Upper lobe of left lung (tissue), 6 donors: ENCODE results near the gene PCDHB15. TPM values are rescaled to one million over a fixed set of nuclear protein-coding genes. Genes with fewer than 3 reads are reported as not detected.
"Not testable (repeated sequence)": the region's sequence is repeated elsewhere in the genome, so short reads cannot be mapped to it uniquely, and the experiment has no call there.

ENCODE experiments used
- ATAC-seq, 2 donors: fragments of 200-7000 bp; cut with Tn5 transposase; one replicate each; pipeline ENCODE4 v1.9.1; 2022; ENCODE audit warnings: mild to moderate bottlenecking in 2 of 2, moderate library complexity in 2 of 2; ENCODE audit not compliant: low FRiP score in 2 of 2
- DNase-seq, 2 donors: peaks; one replicate each; pipeline ENCODE4 v3.0.0-alpha.2; 2019 to 2020
- H3K27ac ChIP-seq, 4 donors: fragments of 200-600 bp; sonication (generic); one replicate each; pipeline ENCODE4 v1.5.1; 2016 to 2019
- H3K27me3 ChIP-seq, 4 donors: fragments of 200-600 bp; sonication (generic); one replicate each; pipeline ENCODE4 v1.5.1; 2017 to 2019
- H3K36me3 ChIP-seq, 4 donors: fragments of 200-600 bp; sonication (generic); one replicate each; pipeline ENCODE4 v1.5.1; 2016 to 2019
- H3K4me1 ChIP-seq, 4 donors: fragments of 200-600 bp; sonication (generic); one replicate each; pipeline ENCODE4 v1.5.1; 2018 to 2019
- H3K4me3 ChIP-seq, 4 donors: fragments of 200-600 bp; sonication (generic); one replicate each; pipeline ENCODE4 v1.5.1; 2017 to 2019; ENCODE audit warnings: mild to moderate bottlenecking in 2 of 4, moderate library complexity in 1 of 4
- H3K9me3 ChIP-seq, 4 donors: fragments of 200-600 bp; sonication (generic); one replicate each; pipeline ENCODE4 v1.5.1; 2018 to 2019
- EP300 ChIP-seq, 4 donors: sonication (generic); formaldehyde crosslinking; IDR thresholded peaks; one replicate each; pipeline ENCODE4 v1.5.1; 2017; ENCODE audit warnings: antibody characterized with exemption in 4 of 4, control low read depth in 2 of 4
- POLR2A ChIP-seq, 4 donors: fragments of 450-650 bp; IDR thresholded peaks; one replicate each; pipeline ENCODE4 v1.5.1; 2016 to 2017; ENCODE audit warnings: antibody characterized with exemption in 4 of 4, mild to moderate bottlenecking in 2 of 4
- POLR2AphosphoS5 ChIP-seq, 2 donors: sonication (generic); formaldehyde crosslinking; IDR thresholded peaks; one replicate each; pipeline ENCODE4 v1.5.1; 2017; ENCODE audit warnings: antibody characterized with exemption in 2 of 2
- WGBS, 2 donors: methylation state at CpG; one replicate each; pipeline ENCODE4 v1.1.5; 2017 to 2018; 5-methylcytosine and 5-hydroxymethylcytosine counted together
- total RNA-seq, 6 donors: library from RNA; depleted of rRNA in 4 of 6; stranded (reverse); fragments of >200 nt in 4 of 6; gene quantifications; one replicate each; pipeline versions ENCODE4 v1.1.0 to v1.2.1, GENCODE V29; 2016 to 2021
- TF ChIP-seq, protein P1 (sequence below), 6 experiments: fragments of 450-650 bp in 4 of 6; fragments of 200-600 bp in 2 of 6; sonication (generic) in 2 of 6; IDR thresholded peaks; one replicate each; pipeline ENCODE4 v1.5.1; 2016 to 2019; ENCODE audit warnings: antibody characterized with exemption in 6 of 6
- donor health status: DM: no; HTN: no; CAD: no; lungs with moderate emphysema.
- donor health status: DM: no; HTN: yes; CAD: no; lungs with severe emphysema.

The PCDHB15 gene
- total RNA-seq, 6 donors from 2014 or later, result 1.4 to 4.2 (median 2.6) TPM

DNA sequence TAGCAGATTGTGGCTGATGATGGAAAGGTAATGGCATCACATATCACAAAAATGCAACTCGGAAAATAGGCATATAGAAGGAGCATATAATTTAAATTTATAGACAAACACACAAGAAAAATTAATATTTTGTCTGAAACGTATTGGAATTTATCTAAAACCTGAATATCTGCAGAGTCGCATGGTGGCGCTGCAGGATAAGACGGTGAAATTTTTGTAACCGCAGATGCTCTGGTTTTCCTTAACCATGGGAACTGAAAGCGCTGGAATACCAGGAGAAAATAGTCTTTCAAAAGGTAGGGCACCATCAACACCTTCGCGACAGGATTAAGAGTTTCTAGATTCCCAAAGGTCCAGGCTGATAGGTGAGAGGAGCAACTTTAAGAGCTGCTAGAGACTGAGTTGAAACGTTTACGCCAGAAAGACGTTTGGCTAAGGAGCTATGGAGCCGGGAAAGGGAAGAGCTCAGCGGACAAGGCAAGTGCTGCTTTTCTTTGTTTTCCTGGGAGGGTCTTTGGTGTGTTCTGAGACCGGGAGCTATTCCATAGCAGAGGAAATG lies 11.0 kb upstream of the PCDHB15 start:
- 6% methylated on average over 15 of the region's 15 CpGs for WGBS, 2 donors
- Histone ChIP-seq H3K36me3 (no peaks in the 10 kb centered on the region), H3K27ac (no peak overlapping the region), H3K4me1 (no peaks in the 10 kb centered on the region), H3K9me3 (peaks cover 38 to 87% (median 73%) of the 10 kb centered on the region in 4 donors), H3K27me3 (no peaks in the 10 kb centered on the region), H3K4me3 (peak overlapping the region in 2 of 4 donors; percentile 2 to 9)
- ATAC-seq (no peak), DNase-seq (no peak)
- no peak for TF ChIP-seq EP300 (IDR thresholded peaks at IDR 0.05)
- TF ChIP-seq POLR2AphosphoS5 (IDR thresholded peaks at IDR 0.05), result no peak
- TF ChIP-seq POLR2A (IDR thresholded peaks at IDR 0.05), result no peak
- TF ChIP-seq, protein P1, sequence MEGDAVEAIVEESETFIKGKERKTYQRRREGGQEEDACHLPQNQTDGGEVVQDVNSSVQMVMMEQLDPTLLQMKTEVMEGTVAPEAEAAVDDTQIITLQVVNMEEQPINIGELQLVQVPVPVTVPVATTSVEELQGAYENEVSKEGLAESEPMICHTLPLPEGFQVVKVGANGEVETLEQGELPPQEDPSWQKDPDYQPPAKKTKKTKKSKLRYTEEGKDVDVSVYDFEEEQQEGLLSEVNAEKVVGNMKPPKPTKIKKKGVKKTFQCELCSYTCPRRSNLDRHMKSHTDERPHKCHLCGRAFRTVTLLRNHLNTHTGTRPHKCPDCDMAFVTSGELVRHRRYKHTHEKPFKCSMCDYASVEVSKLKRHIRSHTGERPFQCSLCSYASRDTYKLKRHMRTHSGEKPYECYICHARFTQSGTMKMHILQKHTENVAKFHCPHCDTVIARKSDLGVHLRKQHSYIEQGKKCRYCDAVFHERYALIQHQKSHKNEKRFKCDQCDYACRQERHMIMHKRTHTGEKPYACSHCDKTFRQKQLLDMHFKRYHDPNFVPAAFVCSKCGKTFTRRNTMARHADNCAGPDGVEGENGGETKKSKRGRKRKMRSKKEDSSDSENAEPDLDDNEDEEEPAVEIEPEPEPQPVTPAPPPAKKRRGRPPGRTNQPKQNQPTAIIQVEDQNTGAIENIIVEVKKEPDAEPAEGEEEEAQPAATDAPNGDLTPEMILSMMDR (IDR thresholded peaks at IDR 0.05), result no peak

DNA sequence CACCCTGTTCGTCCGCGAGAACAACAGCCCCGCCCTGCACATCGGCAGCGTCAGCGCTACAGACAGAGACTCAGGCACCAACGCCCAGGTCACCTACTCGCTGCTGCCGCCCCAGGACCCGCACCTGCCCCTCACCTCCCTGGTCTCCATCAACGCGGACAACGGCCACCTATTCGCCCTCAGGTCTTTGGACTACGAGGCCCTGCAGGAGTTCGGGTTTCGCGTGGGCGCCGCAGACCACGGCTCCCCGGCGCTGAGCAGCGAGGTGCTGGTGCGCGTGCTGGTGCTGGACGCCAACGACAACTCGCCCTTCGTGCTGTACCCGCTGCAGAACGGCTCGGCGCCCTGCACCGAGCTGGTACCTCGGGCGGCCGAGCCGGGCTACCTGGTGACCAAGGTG lies 9.3 kb upstream of the PCDHB15 start:
- not testable (repeated sequence) for H3K4me1 ChIP-seq, H3K4me3 ChIP-seq, H3K36me3 ChIP-seq, H3K27me3 ChIP-seq, DNase-seq, H3K27ac ChIP-seq, ATAC-seq
- H3K9me3 ChIP-seq, result peaks cover 44 to 95% (median 82%) of the 10 kb centered on the region in 4 donors
- 26 to 29% methylated on average over 4 to 40 of the region's 40 CpGs for WGBS, 2 donors

DNA sequence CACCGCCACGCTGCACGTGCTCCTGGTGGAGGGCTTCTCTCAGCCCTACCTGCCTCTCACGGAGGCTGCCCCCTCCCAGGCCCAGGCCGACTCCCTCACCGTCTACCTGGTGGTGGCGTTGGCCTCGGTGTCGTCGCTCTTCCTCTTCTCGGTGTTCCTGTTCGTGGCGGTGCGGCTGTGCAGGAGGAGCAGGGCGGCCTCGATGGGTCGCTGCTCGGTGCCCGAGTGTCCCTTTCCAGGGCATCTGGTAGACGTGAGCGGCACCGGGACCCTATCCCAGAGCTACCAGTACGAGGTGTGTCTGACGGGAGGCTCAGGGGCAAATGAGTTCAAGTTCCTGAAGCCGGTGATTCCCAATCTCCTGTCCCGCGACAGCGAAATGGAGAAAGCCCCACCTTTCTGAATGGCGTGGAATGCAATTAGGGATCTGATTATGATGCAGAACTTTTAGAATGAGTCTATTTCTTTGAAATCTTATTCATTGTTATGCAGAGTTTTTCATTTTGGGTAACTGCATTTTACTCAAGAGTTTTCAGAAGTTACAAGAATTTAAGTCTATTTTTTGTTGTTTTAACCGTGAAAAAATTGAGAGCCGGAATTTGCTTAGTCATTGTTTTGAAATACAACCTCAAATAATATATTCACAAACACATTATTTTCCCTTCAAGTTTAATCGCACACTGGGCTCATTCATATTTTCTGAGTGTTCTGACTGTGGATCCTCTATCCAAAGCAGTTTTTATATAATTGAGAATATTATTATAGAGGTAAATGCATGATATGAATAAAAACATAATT lies 8.5 kb upstream of the PCDHB15 start:
- H3K27me3 ChIP-seq, result no peaks in the 10 kb centered on the region
- H3K4me3 ChIP-seq, result no peak overlapping the region
- peak in 1 of 2 donors; percentile 58 for DNase-seq
- H3K27ac ChIP-seq, result no peak overlapping the region
- 21 to 27% methylated on average over 16 to 22 of the region's 32 CpGs for WGBS, 2 donors
- H3K4me1 ChIP-seq, result no peaks in the 10 kb centered on the region
- H3K36me3 ChIP-seq, result no peaks in the 10 kb centered on the region
- no peak for TF ChIP-seq POLR2AphosphoS5 (IDR thresholded peaks at IDR 0.05)
- TF ChIP-seq, protein P1 (IDR thresholded peaks at IDR 0.05), result no peak
- TF ChIP-seq POLR2A (IDR thresholded peaks at IDR 0.05), result no peak
- TF ChIP-seq EP300 (IDR thresholded peaks at IDR 0.05), result no peak
- peaks cover 48 to 96% (median 82%) of the 10 kb centered on the region in 4 donors for H3K9me3 ChIP-seq
- no peak for ATAC-seq

DNA sequence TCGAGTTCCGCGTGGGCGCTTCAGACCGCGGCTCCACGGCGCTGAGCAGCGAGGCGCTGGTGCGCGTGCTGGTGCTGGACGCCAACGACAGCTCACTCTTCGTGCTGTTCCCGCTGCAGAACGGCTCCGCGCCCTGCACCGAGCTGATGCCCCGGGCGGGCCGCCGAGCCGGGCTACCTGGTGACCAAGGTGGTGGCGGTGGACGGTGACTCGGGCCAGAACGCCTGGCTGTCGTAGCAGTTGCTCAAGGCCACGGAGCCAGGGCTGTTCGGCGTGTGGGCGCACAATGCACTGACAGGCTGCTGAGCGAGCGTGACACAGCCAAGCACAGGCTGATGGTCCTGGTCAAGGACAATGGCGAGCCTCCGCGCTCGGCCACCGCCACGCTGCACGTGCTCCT lies 3.7 kb upstream of the PCDHB15 start:
- H3K36me3 ChIP-seq, result no peaks in the 10 kb centered on the region
- no peaks in the 10 kb centered on the region for H3K27me3 ChIP-seq
- no peak overlapping the region for H3K27ac ChIP-seq
- 33% methylated on average over 14 of the region's 43 CpGs; no CpG with 5 or more reads in 1 of the 2 donors for WGBS, 2 donors
- DNase-seq (peak in 1 of 2 donors; percentile 80), ATAC-seq (no peak)
- H3K4me3 ChIP-seq, result no peak overlapping the region
- no peaks in the 10 kb centered on the region for H3K4me1 ChIP-seq
- H3K9me3 ChIP-seq, result peaks cover 53 to 93% (median 84%) of the 10 kb centered on the region in 4 donors
- TF ChIP-seq, protein P1 (IDR thresholded peaks at IDR 0.05), result no peak
- no peak for TF ChIP-seq POLR2A (IDR thresholded peaks at IDR 0.05)
- TF ChIP-seq POLR2AphosphoS5 (IDR thresholded peaks at IDR 0.05), result no peak
- TF ChIP-seq EP300 (IDR thresholded peaks at IDR 0.05), result no peak

DNA sequence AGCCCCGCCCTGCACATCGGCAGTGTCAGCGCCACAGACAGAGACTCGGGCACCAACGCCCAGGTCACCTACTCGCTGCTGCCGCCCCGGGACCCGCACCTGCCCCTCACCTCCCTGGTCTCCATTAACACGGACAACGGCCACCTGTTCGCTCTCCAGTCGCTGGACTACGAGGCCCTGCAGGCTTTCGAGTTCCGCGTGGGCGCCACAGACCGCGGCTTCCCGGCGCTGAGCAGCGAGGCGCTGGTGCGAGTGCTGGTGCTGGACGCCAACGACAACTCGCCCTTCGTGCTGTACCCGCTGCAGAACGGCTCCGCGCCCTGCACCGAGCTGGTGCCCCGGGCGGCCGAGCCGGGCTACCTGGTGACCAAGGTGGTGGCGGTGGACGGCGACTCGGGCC lies 1.8 kb downstream of the PCDHB15 start:
- DNase-seq, result peak in 1 of 2 donors; percentile 75
- not testable (repeated sequence) for H3K4me1 ChIP-seq, H3K27me3 ChIP-seq, H3K27ac ChIP-seq, H3K36me3 ChIP-seq, ATAC-seq, H3K4me3 ChIP-seq
- 49% methylated on average over 29 of the region's 42 CpGs; no CpG with 5 or more reads in 1 of the 2 donors for WGBS, 2 donors
- H3K9me3 ChIP-seq, result peaks cover 63 to 98% (median 91%) of the 10 kb centered on the region in 4 donors

DNA sequence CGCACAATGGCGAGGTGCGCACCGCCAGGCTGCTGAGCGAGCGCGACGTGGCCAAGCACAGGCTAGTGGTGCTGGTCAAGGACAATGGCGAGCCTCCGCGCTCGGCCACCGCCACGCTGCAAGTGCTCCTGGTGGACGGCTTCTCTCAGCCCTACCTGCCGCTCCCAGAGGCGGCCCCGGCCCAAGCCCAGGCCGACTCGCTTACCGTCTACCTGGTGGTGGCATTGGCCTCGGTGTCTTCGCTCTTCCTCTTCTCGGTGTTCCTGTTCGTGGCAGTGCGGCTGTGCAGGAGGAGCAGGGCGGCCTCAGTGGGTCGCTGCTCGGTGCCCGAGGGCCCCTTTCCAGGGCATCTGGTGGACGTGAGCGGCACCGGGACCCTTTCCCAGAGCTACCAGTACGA lies 2.2 kb downstream of the PCDHB15 start:
- peaks cover 65 to 100% (median 91%) of the 10 kb centered on the region in 4 donors for H3K9me3 ChIP-seq
- not testable (repeated sequence) for H3K27me3 ChIP-seq, H3K36me3 ChIP-seq, ATAC-seq, H3K4me1 ChIP-seq, H3K27ac ChIP-seq, H3K4me3 ChIP-seq
- peak in 1 of 2 donors; percentile 73 for DNase-seq
- 28 to 55% methylated on average over 7 to 17 of the region's 34 CpGs for WGBS, 2 donors
